Measurements from ENCODE around the gene PCDHGA3. TPM values are rescaled to one million over a fixed set of nuclear protein-coding genes. Genes with fewer than 3 reads are reported as not detected.
"Not testable (repeated sequence)": the region's sequence is repeated elsewhere in the genome, so short reads cannot be mapped to it uniquely, and the experiment has no call there.

Gene PCDHGA3
- total RNA-seq, 4 donors from 2014 or later: 1.3 to 5.7 (median 2.8) TPM

DNA sequence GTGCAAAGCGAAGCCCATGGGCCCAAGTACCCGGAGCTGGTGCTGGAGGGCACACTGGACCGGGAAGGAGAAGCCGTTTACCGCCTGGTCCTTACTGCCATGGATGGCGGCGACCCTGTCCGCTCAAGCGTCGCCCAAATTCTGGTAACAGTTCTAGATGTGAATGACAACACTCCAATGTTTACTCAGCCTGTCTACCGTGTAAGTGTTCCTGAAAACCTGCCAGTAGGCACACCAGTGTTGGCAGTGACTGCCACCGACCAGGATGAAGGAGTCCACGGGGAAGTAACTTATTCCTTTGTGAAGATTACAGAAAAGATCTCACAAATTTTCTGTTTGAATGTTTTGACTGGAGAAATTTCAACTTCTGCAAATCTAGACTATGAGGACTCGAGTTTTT lies 31.0 kb downstream of the PCDHGA3 start:
- Histone ChIP-seq H3K27ac (no peak overlapping the region), H3K4me1 (no peaks in the 10 kb centered on the region), H3K36me3 (peaks cover 0 to 3% of the 10 kb centered on the region in 2 donors), H3K4me3 (no peak overlapping the region), H3K27me3 (peaks cover 10% of the 10 kb centered on the region), H3K9me3 (peaks cover 3 to 100% (median 6%) of the 10 kb centered on the region in 3 donors)
- no peak for TF ChIP-seq POLR2A (IDR thresholded peaks at IDR 0.05)
- TF ChIP-seq EP300 (IDR thresholded peaks at IDR 0.05): no peak
- TF ChIP-seq POLR2AphosphoS5 (IDR thresholded peaks at IDR 0.05): no peak
- TF ChIP-seq, protein P1, sequence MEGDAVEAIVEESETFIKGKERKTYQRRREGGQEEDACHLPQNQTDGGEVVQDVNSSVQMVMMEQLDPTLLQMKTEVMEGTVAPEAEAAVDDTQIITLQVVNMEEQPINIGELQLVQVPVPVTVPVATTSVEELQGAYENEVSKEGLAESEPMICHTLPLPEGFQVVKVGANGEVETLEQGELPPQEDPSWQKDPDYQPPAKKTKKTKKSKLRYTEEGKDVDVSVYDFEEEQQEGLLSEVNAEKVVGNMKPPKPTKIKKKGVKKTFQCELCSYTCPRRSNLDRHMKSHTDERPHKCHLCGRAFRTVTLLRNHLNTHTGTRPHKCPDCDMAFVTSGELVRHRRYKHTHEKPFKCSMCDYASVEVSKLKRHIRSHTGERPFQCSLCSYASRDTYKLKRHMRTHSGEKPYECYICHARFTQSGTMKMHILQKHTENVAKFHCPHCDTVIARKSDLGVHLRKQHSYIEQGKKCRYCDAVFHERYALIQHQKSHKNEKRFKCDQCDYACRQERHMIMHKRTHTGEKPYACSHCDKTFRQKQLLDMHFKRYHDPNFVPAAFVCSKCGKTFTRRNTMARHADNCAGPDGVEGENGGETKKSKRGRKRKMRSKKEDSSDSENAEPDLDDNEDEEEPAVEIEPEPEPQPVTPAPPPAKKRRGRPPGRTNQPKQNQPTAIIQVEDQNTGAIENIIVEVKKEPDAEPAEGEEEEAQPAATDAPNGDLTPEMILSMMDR (IDR thresholded peaks at IDR 0.05): no peak
- no peak for ATAC-seq
- 53 to 58% methylated on average over 3 to 6 of the region's 14 CpGs for WGBS, 2 donors (ENCODE audit: low coverage in 1 of 2)

DNA sequence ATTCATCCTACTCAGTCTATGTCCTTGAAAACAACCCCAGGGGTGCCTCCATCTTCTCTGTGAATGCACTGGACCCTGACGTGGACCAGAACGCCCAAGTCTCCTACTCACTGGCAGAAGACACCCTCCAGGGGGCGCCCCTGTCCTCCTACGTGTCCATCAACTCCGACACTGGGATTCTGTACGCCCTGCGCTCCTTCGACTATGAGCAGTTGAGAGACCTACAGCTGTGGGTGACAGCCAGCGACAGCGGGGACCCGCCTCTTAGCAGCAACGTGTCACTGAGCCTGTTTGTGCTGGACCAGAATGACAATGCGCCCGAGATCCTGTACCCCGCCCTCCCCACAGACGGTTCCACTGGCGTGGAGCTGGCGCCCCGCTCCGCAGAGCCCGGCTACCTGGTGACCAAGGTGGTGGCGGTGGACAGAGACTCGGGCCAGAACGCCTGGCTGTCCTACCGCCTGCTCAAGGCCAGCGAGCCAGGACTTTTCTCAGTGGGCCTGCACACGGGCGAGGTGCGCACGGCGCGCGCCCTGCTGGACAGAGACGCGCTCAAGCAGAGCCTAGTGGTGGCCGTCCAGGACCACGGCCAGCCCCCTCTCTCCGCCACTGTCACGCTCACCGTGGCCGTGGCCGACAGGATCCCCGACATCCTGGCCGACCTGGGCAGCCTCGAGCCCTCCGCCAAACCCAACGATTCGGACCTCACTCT lies 32.0 kb downstream of the PCDHGA3 start:
- H3K9me3 ChIP-seq: peaks cover 3 to 98% (median 6%) of the 10 kb centered on the region in 3 donors
- not testable (repeated sequence) for H3K27ac ChIP-seq, ATAC-seq, H3K27me3 ChIP-seq, H3K4me3 ChIP-seq, H3K4me1 ChIP-seq, H3K36me3 ChIP-seq
- 35% methylated on average over 14 of the region's 48 CpGs; no CpG with 5 or more reads in 1 of the 2 donors for WGBS, 2 donors (ENCODE audit: low coverage in 1 of 2)

DNA sequence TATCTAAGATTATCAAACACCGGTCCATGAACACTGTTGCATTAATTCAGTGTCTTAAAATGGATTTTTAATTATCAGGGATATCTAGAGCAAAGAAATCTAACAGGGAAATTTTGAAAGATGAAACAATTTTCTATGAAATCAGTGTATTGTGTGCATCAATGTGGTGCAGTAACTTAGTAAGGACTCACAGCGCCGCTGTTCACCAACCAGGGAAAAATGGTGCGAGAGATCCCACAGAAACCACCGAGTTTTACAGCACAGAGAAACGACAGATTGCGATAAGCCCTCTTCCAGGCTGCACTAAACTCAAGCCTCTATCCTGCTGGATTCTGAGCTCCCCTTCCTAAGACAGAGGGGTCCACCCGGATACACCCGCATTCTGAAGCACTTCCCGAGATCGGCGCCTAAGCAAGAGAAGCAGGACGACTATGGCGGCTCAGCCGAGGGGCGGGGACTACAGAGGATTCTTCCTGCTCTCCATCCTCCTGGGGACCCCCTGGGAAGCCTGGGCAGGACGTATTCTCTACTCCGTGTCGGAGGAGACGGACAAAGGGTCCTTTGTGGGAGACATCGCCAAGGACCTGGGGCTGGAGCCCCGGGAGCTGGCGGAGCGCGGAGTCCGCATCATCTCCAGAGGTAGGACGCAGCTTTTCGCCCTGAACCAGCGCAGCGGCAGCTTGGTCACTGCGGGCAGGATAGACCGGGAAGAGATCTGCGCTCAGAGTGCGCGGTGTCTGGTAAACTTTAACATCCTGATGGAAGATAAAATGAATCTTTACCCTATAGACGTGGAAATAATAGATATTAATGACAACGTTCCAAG lies 39.1 kb downstream of the PCDHGA3 start, which contains the start of gene PCDHGA7:
TSS of gene PCDHGA7 (plus strand) at position 274 of the 826 bp plus-strand sequence. CDS start at position 432, 158 bp downstream.
- TF ChIP-seq, protein P1 (IDR thresholded peaks at IDR 0.05): no peak
- no peak for TF ChIP-seq POLR2A (IDR thresholded peaks at IDR 0.05)
- H3K4me3 ChIP-seq: peak within 1 kb of the TSS in 1 of 2 donors; percentile 21
- no peaks in the 10 kb centered on the region for H3K4me1 ChIP-seq
- H3K36me3 ChIP-seq: peaks cover 0 to 9% of the 10 kb centered on the region in 2 donors
- H3K27ac ChIP-seq: no peak within 1 kb of the TSS
- no peaks in the 10 kb centered on the region for H3K27me3 ChIP-seq
- 13 to 28% methylated on average over 14 to 23 of the region's 37 CpGs for WGBS, 2 donors (ENCODE audit: low coverage in 1 of 2)
- H3K9me3 ChIP-seq: peaks cover 2 to 98% (median 6%) of the 10 kb centered on the region in 3 donors
- ATAC-seq: no peak

DNA sequence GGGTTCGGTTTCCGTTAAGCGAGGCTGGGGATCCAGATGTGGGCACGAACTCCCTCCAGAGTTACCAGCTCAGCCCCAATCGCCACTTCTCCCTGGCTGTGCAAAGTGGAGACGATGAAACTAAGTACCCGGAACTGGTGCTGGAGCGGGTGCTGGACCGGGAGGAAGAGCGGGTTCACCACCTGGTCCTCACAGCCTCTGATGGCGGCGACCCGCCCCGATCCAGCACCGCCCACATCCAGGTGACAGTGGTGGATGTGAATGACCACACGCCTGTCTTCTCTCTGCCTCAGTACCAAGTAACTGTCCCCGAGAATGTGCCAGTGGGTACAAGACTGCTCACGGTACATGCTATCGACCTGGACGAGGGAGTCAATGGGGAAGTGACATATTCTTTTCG lies 39.7 kb downstream of the PCDHGA3 start:
- 29 to 45% methylated on average over 12 to 15 of the region's 21 CpGs for WGBS, 2 donors (ENCODE audit: low coverage in 1 of 2)
- no peak overlapping the region for H3K4me3 ChIP-seq

More for the DNA sequence above, 39.7 kb downstream of the PCDHGA3 start:
- Histone ChIP-seq H3K36me3 (peaks cover 0 to 6% of the 10 kb centered on the region in 2 donors), H3K27me3 (no peaks in the 10 kb centered on the region), H3K9me3 (peaks cover 2 to 97% (median 6%) of the 10 kb centered on the region in 3 donors), H3K4me1 (no peaks in the 10 kb centered on the region), H3K27ac (no peak overlapping the region)
- TF ChIP-seq, protein P1 (IDR thresholded peaks at IDR 0.05): no peak
- no peak for TF ChIP-seq EP300 (IDR thresholded peaks at IDR 0.05)
- TF ChIP-seq POLR2A (IDR thresholded peaks at IDR 0.05): no peak
- no peak for TF ChIP-seq POLR2AphosphoS5 (IDR thresholded peaks at IDR 0.05)
- ATAC-seq: no peak

Measured in gastroesophageal sphincter (tissue), 4 donors.